ENCODE measurements around the gene RLN3.

- TF ChIP-seq, protein P1, sequence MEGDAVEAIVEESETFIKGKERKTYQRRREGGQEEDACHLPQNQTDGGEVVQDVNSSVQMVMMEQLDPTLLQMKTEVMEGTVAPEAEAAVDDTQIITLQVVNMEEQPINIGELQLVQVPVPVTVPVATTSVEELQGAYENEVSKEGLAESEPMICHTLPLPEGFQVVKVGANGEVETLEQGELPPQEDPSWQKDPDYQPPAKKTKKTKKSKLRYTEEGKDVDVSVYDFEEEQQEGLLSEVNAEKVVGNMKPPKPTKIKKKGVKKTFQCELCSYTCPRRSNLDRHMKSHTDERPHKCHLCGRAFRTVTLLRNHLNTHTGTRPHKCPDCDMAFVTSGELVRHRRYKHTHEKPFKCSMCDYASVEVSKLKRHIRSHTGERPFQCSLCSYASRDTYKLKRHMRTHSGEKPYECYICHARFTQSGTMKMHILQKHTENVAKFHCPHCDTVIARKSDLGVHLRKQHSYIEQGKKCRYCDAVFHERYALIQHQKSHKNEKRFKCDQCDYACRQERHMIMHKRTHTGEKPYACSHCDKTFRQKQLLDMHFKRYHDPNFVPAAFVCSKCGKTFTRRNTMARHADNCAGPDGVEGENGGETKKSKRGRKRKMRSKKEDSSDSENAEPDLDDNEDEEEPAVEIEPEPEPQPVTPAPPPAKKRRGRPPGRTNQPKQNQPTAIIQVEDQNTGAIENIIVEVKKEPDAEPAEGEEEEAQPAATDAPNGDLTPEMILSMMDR (IDR thresholded peaks at IDR 0.05 in 8 of 11, conservative IDR thresholded peaks at IDR 0.05 in 3 of 11) = no peak
- no peak for TF ChIP-seq POLR2A (IDR thresholded peaks at IDR 0.05)
- peak in 1 of 3 donors; percentile 40 for TF ChIP-seq POLR2AphosphoS5 (IDR thresholded peaks at IDR 0.05)
Observed at GRCh38 chr19:14070268-14071050, 42.5 kb downstream of the RLN3 start.
